H9 (cell line): ENCODE data around the gene MYD88. TPM values are rescaled to one million over a fixed set of nuclear protein-coding genes. Genes with fewer than 3 reads are reported as not detected.

ENCODE experiments used
- DNase-seq: peaks from one replicate; pipeline ENCODE4 v3.0.0-alpha.2; 2017
- H2AFZ ChIP-seq: one replicate; pipeline ENCODE4 v1.6.1; 2013; ENCODE audit warnings: mild to moderate bottlenecking, low read length, control low read depth, moderate library complexity
- H2AK5ac ChIP-seq: 2 replicates; pipeline ENCODE4 v1.6.1; 2013; ENCODE audit warnings: low read length, control low read depth, mixed read lengths; ENCODE audit not compliant: insufficient read length
- H2BK120ac ChIP-seq: one replicate; pipeline ENCODE4 v1.6.1; 2013; ENCODE audit warnings: low read depth, mild to moderate bottlenecking, low read length, control low read depth, inconsistent platforms; ENCODE audit not compliant: poor library complexity, severe bottlenecking
- H2BK12ac ChIP-seq: 2 replicates; pipeline ENCODE4 v1.6.1; 2013; ENCODE audit warnings: low read length, control low read depth, mixed read lengths, low read depth; ENCODE audit not compliant: insufficient read length
- H2BK15ac ChIP-seq: 2 replicates; pipeline ENCODE4 v1.6.1; 2013; ENCODE audit warnings: low read depth, low read length, control low read depth
- H2BK20ac ChIP-seq: one replicate; pipeline ENCODE4 v1.6.1; 2013; ENCODE audit warnings: low read depth, mild to moderate bottlenecking, low read length, control low read depth, inconsistent platforms; ENCODE audit not compliant: poor library complexity, severe bottlenecking
- H2BK5ac ChIP-seq: 2 replicates; pipeline ENCODE4 v1.6.1; 2013; ENCODE audit warnings: low read length, control low read depth, mixed read lengths; ENCODE audit not compliant: insufficient read length
- H3K14ac ChIP-seq: 2 replicates; pipeline ENCODE4 v1.6.1; 2013; ENCODE audit warnings: low read length, control low read depth; ENCODE audit not compliant: insufficient read depth
- H3K18ac ChIP-seq: 2 replicates; pipeline ENCODE4 v1.6.1; 2013; ENCODE audit warnings: low read depth, mild to moderate bottlenecking, mixed read lengths, low read length, control low read depth; ENCODE audit not compliant: insufficient read length
- H3K23ac ChIP-seq: 2 replicates; pipeline ENCODE4 v1.6.1; 2013; ENCODE audit warnings: low read length, control low read depth, mixed read lengths, low read depth; ENCODE audit not compliant: insufficient read length
- H3K23me2 ChIP-seq: 2 replicates; pipeline ENCODE4 v1.6.1; 2013; ENCODE audit warnings: low read depth, mild to moderate bottlenecking, mixed read lengths, low read length, control low read depth; ENCODE audit not compliant: insufficient read length, poor library complexity, severe bottlenecking
- H3K27ac ChIP-seq: 2 replicates; pipeline ENCODE4 v1.5.1; 2013; ENCODE audit warnings: low read length, control low read depth, mixed read lengths, low read depth; ENCODE audit not compliant: insufficient read length
- H3K27me3 ChIP-seq: 2 replicates; pipeline ENCODE4 v1.6.1; 2013; ENCODE audit warnings: low read length, control low read depth, inconsistent platforms; ENCODE audit not compliant: insufficient read depth
- H3K4ac ChIP-seq: 2 replicates; pipeline ENCODE4 v1.6.1; 2013; ENCODE audit warnings: low read depth, mild to moderate bottlenecking, control low read depth, inconsistent platforms, low read length, moderate library complexity
- H3K4me1 ChIP-seq: 2 replicates; pipeline ENCODE4 v1.6.1; 2013; ENCODE audit warnings: low read length, control low read depth, inconsistent platforms; ENCODE audit not compliant: insufficient read depth
- H3K4me2 ChIP-seq: 2 replicates; pipeline ENCODE4 v1.6.1; 2013; ENCODE audit warnings: low read length, control low read depth, mixed read lengths; ENCODE audit not compliant: insufficient read length, insufficient read depth
- H3K56ac ChIP-seq: 2 replicates; pipeline ENCODE4 v1.6.1; 2013; ENCODE audit warnings: low read depth, mild to moderate bottlenecking, mixed read lengths, low read length, control low read depth; ENCODE audit not compliant: insufficient read length
- H3K79me1 ChIP-seq: 2 replicates; pipeline ENCODE4 v1.6.1; 2013; ENCODE audit warnings: low read depth, mild to moderate bottlenecking, moderate library complexity, low read length, control low read depth, inconsistent platforms; ENCODE audit not compliant: insufficient read depth, poor library complexity, severe bottlenecking
- H3K79me2 ChIP-seq: 2 replicates; pipeline ENCODE4 v1.6.1; 2013; ENCODE audit warnings: low read length, control low read depth, inconsistent platforms; ENCODE audit not compliant: insufficient read depth
- H3K9ac ChIP-seq: 2 replicates; pipeline ENCODE4 v1.6.1; 2013; ENCODE audit warnings: low read length, control low read depth, mixed read lengths; ENCODE audit not compliant: insufficient read length; ENCODE audit errors: extremely low read depth
- H3K9me3 ChIP-seq: one replicate; pipeline ENCODE4 v1.6.1; 2013; ENCODE audit warnings: low read depth, low read length, inconsistent platforms; ENCODE audit not compliant: control insufficient read depth
- H3T11ph ChIP-seq: one replicate; pipeline ENCODE4 v1.6.1; 2013; ENCODE audit warnings: mild to moderate bottlenecking, low read length, control low read depth, inconsistent platforms
- H4K20me1 ChIP-seq: one replicate; pipeline ENCODE4 v1.6.1; 2013; ENCODE audit not compliant: control insufficient read depth, insufficient read length, insufficient read depth
- H4K5ac ChIP-seq: 2 replicates; pipeline ENCODE4 v1.6.1; 2013; ENCODE audit warnings: low read depth, mild to moderate bottlenecking, mixed read lengths, low read length, control low read depth; ENCODE audit not compliant: insufficient read length
- H4K8ac ChIP-seq: replicated peaks from 2 replicates; pipeline ENCODE4 v1.6.1; 2013; ENCODE audit warnings: low read length, control low read depth, mixed read lengths, low read depth; ENCODE audit not compliant: insufficient read length
- H4K91ac ChIP-seq: 2 replicates; pipeline ENCODE4 v1.6.1; 2013; ENCODE audit warnings: low read depth, mild to moderate bottlenecking, moderate library complexity, mixed read lengths, low read length, control low read depth; ENCODE audit not compliant: insufficient read length
- H3K27ac Mint-ChIP-seq, 3 experiments: 2 replicates in 2 of 3; 3 replicates in 1 of 3; pipeline ENCODE4 v1.8.0; 2020 to 2021; ENCODE audit warnings: mixed read lengths in 3 of 3, mild to moderate bottlenecking in 1 of 3, moderate library complexity in 1 of 3
- H3K27me3 Mint-ChIP-seq: 2 replicates; pipeline ENCODE4 v1.8.0; 2021; ENCODE audit warnings: low read depth, mild to moderate bottlenecking, moderate library complexity, mixed read lengths
- H3K36me3 Mint-ChIP-seq, 3 experiments: 2 replicates in 2 of 3; 3 replicates in 1 of 3; pipeline ENCODE4 v1.8.0; 2020 to 2021; ENCODE audit warnings: low read depth in 3 of 3, mixed read lengths in 3 of 3; ENCODE audit not compliant: insufficient read depth in 1 of 3
- H3K4me1 Mint-ChIP-seq, 2 experiments: 2 replicates each; pipeline ENCODE4 v1.8.0; 2020; ENCODE audit warnings: mixed read lengths in 2 of 2
- H3K4me3 Mint-ChIP-seq, 2 experiments: 2 replicates in 1 of 2; 3 replicates in 1 of 2; pipeline ENCODE4 v1.8.0; 2020 to 2021; ENCODE audit warnings: mild to moderate bottlenecking in 2 of 2, mixed read lengths in 2 of 2, moderate library complexity in 1 of 2
- H3K9me3 Mint-ChIP-seq, 2 experiments: 2 replicates in 1 of 2; 3 replicates in 1 of 2; pipeline ENCODE4 v1.8.0; 2020; ENCODE audit warnings: mild to moderate bottlenecking in 2 of 2, mixed read lengths in 2 of 2, moderate library complexity in 1 of 2
- WGBS: extraction: QIAGEN DNeasy Blood & Tissue Kit; methylation state at CpG from one replicate; pipeline ENCODE4 v1.1.7; 2013; ENCODE audit warnings: missing lambda C conversion rate, low lambda C conversion rate, mixed read lengths; ENCODE audit not compliant: insufficient read length; ENCODE audit errors: extremely low coverage; 5-methylcytosine and 5-hydroxymethylcytosine counted together
- total RNA-seq: library from RNA; stranded (reverse); gene quantifications from 2 replicates; pipeline ENCODE4 v1.2.1, GENCODE V29; 2021
- TF ChIP-seq, protein P1 (sequence below): fragments of 200-600 bp; sonication (generic); conservative IDR thresholded peaks from 3 replicates; pipeline ENCODE4 v1.8.0; 2021; ENCODE audit warnings: antibody characterized with exemption, mild to moderate bottlenecking

MYD88 gene
- total RNA-seq, 1 experiment from 2014 or later = 33.4 TPM

DNA sequence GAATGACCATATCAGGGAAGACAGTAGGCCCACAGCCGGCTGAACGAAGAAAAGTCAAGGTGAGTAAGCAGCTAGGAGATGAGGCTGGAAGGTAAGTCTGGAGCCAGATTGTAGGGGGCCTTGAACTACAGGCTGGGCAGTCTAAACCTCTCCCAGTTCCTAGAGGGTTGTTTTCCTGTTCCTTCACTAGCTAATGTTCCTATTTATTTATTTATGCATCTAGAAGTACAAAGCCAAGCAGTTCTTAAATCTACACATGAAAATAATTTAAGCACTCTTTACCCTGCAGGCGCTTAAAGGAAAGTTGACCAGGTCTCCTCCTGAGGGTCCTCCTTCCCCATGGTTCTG lies 5.3 kb upstream of the MYD88 start:
- H3K4ac ChIP-seq = no peak overlapping the region
- H3K4me2 ChIP-seq = no peak overlapping the region
- no peak overlapping the region for H2BK20ac ChIP-seq
- H2AFZ ChIP-seq = no peak overlapping the region
- no peaks in the 10 kb centered on the region for H4K20me1 ChIP-seq
- peaks cover 10% of the 10 kb centered on the region for H3K23me2 ChIP-seq
- H3K79me1 ChIP-seq = no peaks in the 10 kb centered on the region
- no peak overlapping the region for H2BK12ac ChIP-seq
- Mint-ChIP-seq H3K27me3 (no peaks in the 10 kb centered on the region), H3K4me1 (peaks cover 23 to 25% of the 10 kb centered on the region in 2 experiments), H3K4me3 (no peak overlapping the region), H3K27ac (no peak overlapping the region), H3K36me3 (peaks cover 34 to 58% (median 35%) of the 10 kb centered on the region in 3 experiments), H3K9me3 (no peaks in the 10 kb centered on the region; a peak in 1 of 5 replicates)
- no peak overlapping the region for H3T11ph ChIP-seq
- no peak overlapping the region for H2AK5ac ChIP-seq
- no peak overlapping the region for H3K27ac ChIP-seq
- no CpG with 5 or more reads among the region's 3 CpGs for WGBS
- H3K79me2 ChIP-seq = no peaks in the 10 kb centered on the region
- no peak overlapping the region for H2BK15ac ChIP-seq
- TF ChIP-seq, protein P1, sequence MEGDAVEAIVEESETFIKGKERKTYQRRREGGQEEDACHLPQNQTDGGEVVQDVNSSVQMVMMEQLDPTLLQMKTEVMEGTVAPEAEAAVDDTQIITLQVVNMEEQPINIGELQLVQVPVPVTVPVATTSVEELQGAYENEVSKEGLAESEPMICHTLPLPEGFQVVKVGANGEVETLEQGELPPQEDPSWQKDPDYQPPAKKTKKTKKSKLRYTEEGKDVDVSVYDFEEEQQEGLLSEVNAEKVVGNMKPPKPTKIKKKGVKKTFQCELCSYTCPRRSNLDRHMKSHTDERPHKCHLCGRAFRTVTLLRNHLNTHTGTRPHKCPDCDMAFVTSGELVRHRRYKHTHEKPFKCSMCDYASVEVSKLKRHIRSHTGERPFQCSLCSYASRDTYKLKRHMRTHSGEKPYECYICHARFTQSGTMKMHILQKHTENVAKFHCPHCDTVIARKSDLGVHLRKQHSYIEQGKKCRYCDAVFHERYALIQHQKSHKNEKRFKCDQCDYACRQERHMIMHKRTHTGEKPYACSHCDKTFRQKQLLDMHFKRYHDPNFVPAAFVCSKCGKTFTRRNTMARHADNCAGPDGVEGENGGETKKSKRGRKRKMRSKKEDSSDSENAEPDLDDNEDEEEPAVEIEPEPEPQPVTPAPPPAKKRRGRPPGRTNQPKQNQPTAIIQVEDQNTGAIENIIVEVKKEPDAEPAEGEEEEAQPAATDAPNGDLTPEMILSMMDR = no peak
- peaks cover 4% of the 10 kb centered on the region; the same call in 1 of the 2 replicates for H3K4me1 ChIP-seq
- no peak overlapping the region for H3K23ac ChIP-seq
- no peaks in the 10 kb centered on the region for H3K27me3 ChIP-seq
- no peak overlapping the region for H4K91ac ChIP-seq
- H3K14ac ChIP-seq = no peak overlapping the region
- H4K8ac ChIP-seq = no peak overlapping the region
- H2BK120ac ChIP-seq = no peak overlapping the region
- H3K56ac ChIP-seq = no peak overlapping the region
- H3K9ac ChIP-seq = no peak overlapping the region
- no peak overlapping the region for H2BK5ac ChIP-seq
- H3K9me3 ChIP-seq = no peaks in the 10 kb centered on the region
- no peak overlapping the region for H3K18ac ChIP-seq
- no peak for DNase-seq
- no peak overlapping the region for H4K5ac ChIP-seq
